ENCODE results near the gene KATNAL2.
A peak's percentile ranks its signal among the peaks of the same experiment; 100 is the strongest.

The KATNAL2 gene

GRCh38 chr18:47075098-47075883 is 157.9 kb downstream of the KATNAL2 start:
- peaks cover 10% of the 10 kb centered on the region for H3K4me1 ChIP-seq
- H3K4me3 ChIP-seq = no peak overlapping the region
- H3K27ac ChIP-seq = 0 out of 2 replicates have a peak overlapping the region, but pooled peaks have one; percentile 30
- no peaks in the 10 kb centered on the region for H3K27me3 ChIP-seq
- no peaks in the 10 kb centered on the region for H3K36me3 ChIP-seq
- peak overlapping the region; percentile 40 for H3K4me2 ChIP-seq
- H3K9me3 ChIP-seq = no peaks in the 10 kb centered on the region
- no peaks in the 10 kb centered on the region for H4K20me1 ChIP-seq
- H3K9ac ChIP-seq = no peak overlapping the region
- no peak for TF ChIP-seq Cebpa-rat (IDR thresholded peaks at IDR 0.05)

GRCh38 chr18:47077111-47077510 is 159.7 kb downstream of the KATNAL2 start:
- Histone ChIP-seq H3K4me1 (peaks cover 10% of the 10 kb centered on the region), H3K27me3 (no peaks in the 10 kb centered on the region), H3K9ac (no peak overlapping the region), H3K4me3 (no peak overlapping the region), H3K4me2 (no peak overlapping the region), H3K27ac (no peak overlapping the region), H4K20me1 (no peaks in the 10 kb centered on the region), H3K9me3 (no peaks in the 10 kb centered on the region), H3K36me3 (no peaks in the 10 kb centered on the region)
- no peak for TF ChIP-seq Cebpa-rat (IDR thresholded peaks at IDR 0.05)

- H4K20me1 ChIP-seq = no peaks in the 10 kb centered on the region
- H3K4me2 ChIP-seq = no peak overlapping the region
- TF ChIP-seq Cebpa-rat (IDR thresholded peaks at IDR 0.05) = no peak
- no peak overlapping the region for H3K27ac ChIP-seq
- no peaks in the 10 kb centered on the region for H3K27me3 ChIP-seq
- H3K9ac ChIP-seq = no peak overlapping the region
- H3K4me3 ChIP-seq = no peak overlapping the region
- 0 out of 2 replicates have a peak, but pooled peaks cover under 1% of the 10 kb centered on the region for H3K4me1 ChIP-seq
- H3K9me3 ChIP-seq = no peaks in the 10 kb centered on the region
- H3K36me3 ChIP-seq = no peaks in the 10 kb centered on the region
Observed at GRCh38 chr18:47080872-47081271, 163.5 kb downstream of the KATNAL2 start.

GRCh38 chr18:47081578-47081977 is 164.2 kb downstream of the KATNAL2 start:
- H3K27ac ChIP-seq = no peak overlapping the region
- no peak overlapping the region for H3K4me2 ChIP-seq
- H3K27me3 ChIP-seq = no peaks in the 10 kb centered on the region
- no peaks in the 10 kb centered on the region for H4K20me1 ChIP-seq
- no peak overlapping the region for H3K4me3 ChIP-seq
- H3K36me3 ChIP-seq = no peaks in the 10 kb centered on the region
- H3K4me1 ChIP-seq = no peaks in the 10 kb centered on the region
- TF ChIP-seq Cebpa-rat (IDR thresholded peaks at IDR 0.05) = no peak
- no peaks in the 10 kb centered on the region for H3K9me3 ChIP-seq
- H3K9ac ChIP-seq = no peak overlapping the region

- Histone ChIP-seq H3K27ac (no peak overlapping the region), H3K9ac (no peak overlapping the region), H4K20me1 (no peaks in the 10 kb centered on the region), H3K4me2 (no peak overlapping the region), H3K4me1 (no peaks in the 10 kb centered on the region), H3K4me3 (no peak overlapping the region), H3K9me3 (no peaks in the 10 kb centered on the region), H3K36me3 (no peaks in the 10 kb centered on the region), H3K27me3 (no peaks in the 10 kb centered on the region)
- no peak for TF ChIP-seq Cebpa-rat (IDR thresholded peaks at IDR 0.05)
Observed at GRCh38 chr18:47087676-47088075, 170.3 kb downstream of the KATNAL2 start.

- no peak overlapping the region for H3K9ac ChIP-seq
- H3K9me3 ChIP-seq = no peaks in the 10 kb centered on the region
- H3K27me3 ChIP-seq = no peaks in the 10 kb centered on the region
- H3K27ac ChIP-seq = no peak overlapping the region
- TF ChIP-seq Cebpa-rat (IDR thresholded peaks at IDR 0.05) = no peak
- no peak overlapping the region for H3K4me2 ChIP-seq
- no peaks in the 10 kb centered on the region for H3K36me3 ChIP-seq
- no peaks in the 10 kb centered on the region for H3K4me1 ChIP-seq
- no peaks in the 10 kb centered on the region for H4K20me1 ChIP-seq
- no peak overlapping the region for H3K4me3 ChIP-seq
Observed at GRCh38 chr18:47095810-47096209, 178.4 kb downstream of the KATNAL2 start.

GRCh38 chr18:47100212-47100831 is 182.9 kb downstream of the KATNAL2 start:
- Histone ChIP-seq H3K9ac (no peak overlapping the region), H3K4me3 (no peak overlapping the region), H3K4me2 (no peak overlapping the region), H3K4me1 (no peaks in the 10 kb centered on the region), H3K9me3 (no peaks in the 10 kb centered on the region), H3K27me3 (no peaks in the 10 kb centered on the region), H3K27ac (no peak overlapping the region), H3K36me3 (peaks cover 14% of the 10 kb centered on the region; the same call in 1 of the 2 replicates), H4K20me1 (no peaks in the 10 kb centered on the region)
- TF ChIP-seq Cebpa-rat (IDR thresholded peaks at IDR 0.05) = no peak

- no peaks in the 10 kb centered on the region for H3K27me3 ChIP-seq
- H4K20me1 ChIP-seq = no peaks in the 10 kb centered on the region
- H3K27ac ChIP-seq = no peak overlapping the region
- H3K36me3 ChIP-seq = peaks cover 89% of the 10 kb centered on the region
- H3K9ac ChIP-seq = no peak overlapping the region
- no peak for TF ChIP-seq Cebpa-rat (IDR thresholded peaks at IDR 0.05)
- H3K4me3 ChIP-seq = no peak overlapping the region
- no peaks in the 10 kb centered on the region for H3K4me1 ChIP-seq
- H3K9me3 ChIP-seq = no peaks in the 10 kb centered on the region
- H3K4me2 ChIP-seq = no peak overlapping the region
Observed at GRCh38 chr18:47108373-47108772, 191.0 kb downstream of the KATNAL2 start.

GRCh38 chr18:47108998-47109405 is 191.6 kb downstream of the KATNAL2 start:
- Histone ChIP-seq H3K4me2 (no peak overlapping the region), H3K9me3 (no peaks in the 10 kb centered on the region), H3K4me3 (no peak overlapping the region), H4K20me1 (no peaks in the 10 kb centered on the region), H3K27me3 (no peaks in the 10 kb centered on the region), H3K27ac (no peak overlapping the region), H3K36me3 (peaks cover 88% of the 10 kb centered on the region), H3K4me1 (no peaks in the 10 kb centered on the region), H3K9ac (no peak overlapping the region)
- TF ChIP-seq Cebpa-rat (IDR thresholded peaks at IDR 0.05) = no peak

- no peaks in the 10 kb centered on the region for H3K4me1 ChIP-seq
- peaks cover 89% of the 10 kb centered on the region for H3K36me3 ChIP-seq
- TF ChIP-seq Cebpa-rat (IDR thresholded peaks at IDR 0.05) = no peak
Observed at GRCh38 chr18:47109720-47110119, 192.3 kb downstream of the KATNAL2 start.

More at GRCh38 chr18:47109720-47110119, 192.3 kb downstream of the KATNAL2 start:
- no peak overlapping the region for H3K27ac ChIP-seq
- no peaks in the 10 kb centered on the region for H3K27me3 ChIP-seq
- no peak overlapping the region for H3K4me3 ChIP-seq
- no peaks in the 10 kb centered on the region for H4K20me1 ChIP-seq
- H3K9ac ChIP-seq = no peak overlapping the region
- H3K9me3 ChIP-seq = no peaks in the 10 kb centered on the region
- no peak overlapping the region for H3K4me2 ChIP-seq
